ENCODE data around the gene RANGAP1. TPM values are rescaled to one million over a fixed set of nuclear protein-coding genes. Genes with fewer than 3 reads are reported as not detected.

Gene RANGAP1
- polyA plus RNA-seq, 1 donor (not counting 4 experiments of a cell fraction or from before 2014, with no cell fraction given): 85.9 TPM

DNA sequence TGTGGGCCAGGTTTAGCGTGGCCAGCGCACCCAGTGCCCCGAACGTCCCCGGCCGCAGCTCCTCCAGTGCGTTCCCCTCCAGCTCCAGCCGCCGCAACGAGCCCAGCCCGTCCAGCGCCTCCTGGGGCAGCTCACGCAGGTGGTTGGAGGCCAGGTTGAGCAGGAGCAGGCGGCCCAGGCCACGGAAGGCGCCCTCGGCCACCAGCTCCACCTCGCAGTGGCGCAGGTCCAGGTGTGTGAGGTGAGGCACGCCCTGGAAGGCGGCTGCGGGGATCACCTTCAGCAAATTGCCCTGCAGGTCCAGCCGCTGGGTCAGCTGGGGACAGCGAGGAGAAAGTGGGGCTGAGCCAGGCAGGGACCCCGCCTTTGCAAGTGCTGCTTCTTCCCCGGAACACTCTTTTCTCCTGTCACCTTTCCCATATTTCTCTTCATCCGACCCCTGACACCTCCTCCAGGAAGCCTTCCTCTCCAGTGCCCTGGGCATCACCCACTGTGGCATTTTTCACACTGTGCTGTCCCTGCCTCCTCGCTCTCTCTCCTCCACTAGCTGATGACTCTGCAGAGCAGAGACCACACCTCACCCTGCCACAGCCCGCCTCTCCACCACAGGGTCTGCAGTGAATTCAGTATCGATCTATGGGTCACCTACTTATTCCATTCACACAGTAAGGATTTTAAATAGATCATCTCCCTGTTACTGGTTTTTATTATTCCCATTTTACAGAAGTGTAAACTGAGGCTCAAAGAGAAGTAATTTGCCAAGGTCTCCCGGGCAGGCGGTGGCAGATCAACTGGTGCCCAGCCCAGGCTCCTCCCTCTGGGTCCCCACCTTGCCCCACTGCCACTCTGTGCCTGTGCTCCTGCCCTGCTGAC, 47.2 kb downstream of the RANGAP1 start:
- H3K4me1 ChIP-seq (ENCODE audit: control insufficient read depth, extremely low read depth, insufficient read depth, low read length): peaks cover 30% of the 10 kb centered on the region
- peak overlapping the region in 1 of 3 experiments; percentile 43 for H3K4me3 ChIP-seq (ENCODE audit: control insufficient read depth in 2 of 3, extremely low read depth in 1 of 3, insufficient read depth in 2 of 3, low read depth in 1 of 3, low read length in 3 of 3)

DNA sequence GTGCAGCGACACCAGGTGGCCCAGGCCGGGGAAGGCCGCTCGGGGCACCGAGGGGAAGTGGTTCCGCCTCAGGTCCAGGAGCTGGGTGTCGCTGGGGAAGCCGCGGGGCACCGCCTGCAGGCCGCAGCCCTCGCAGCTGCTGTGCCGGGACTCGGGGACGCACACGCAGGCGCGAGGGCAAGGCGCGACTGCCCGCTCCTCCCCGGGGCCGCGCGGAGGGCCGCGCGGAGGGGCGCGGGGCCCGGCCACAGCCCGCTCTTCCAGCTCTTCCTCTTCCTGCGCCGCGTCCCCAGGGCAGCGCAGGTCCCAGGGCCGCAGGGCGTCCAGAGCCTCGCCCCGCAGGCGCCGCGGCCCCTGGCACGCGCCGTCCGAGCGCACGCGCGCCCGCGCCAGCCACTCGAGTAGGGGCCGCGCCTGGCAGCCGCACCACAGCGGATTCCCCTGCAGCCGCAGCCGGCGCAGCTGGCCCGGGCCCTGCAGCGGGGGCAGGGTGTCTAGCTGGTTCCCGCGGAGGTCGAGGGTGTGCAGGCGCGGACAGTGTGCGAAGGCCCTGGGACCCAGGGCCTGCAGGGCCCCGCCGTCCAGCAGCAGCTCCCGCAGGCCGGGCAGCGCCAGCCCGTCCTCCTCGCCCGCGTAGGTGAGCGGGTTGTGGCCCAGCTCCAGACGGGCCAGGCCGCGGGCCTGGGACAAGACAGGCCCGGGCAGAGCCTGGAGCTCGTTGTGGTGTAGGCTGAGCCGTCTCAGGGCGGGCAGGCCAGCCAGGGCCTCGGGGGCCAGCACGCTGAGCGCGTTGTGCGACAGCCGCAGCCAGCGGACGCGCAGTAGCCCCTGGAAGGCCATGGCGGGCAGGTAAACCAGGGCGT, 48.0 kb downstream of the RANGAP1 start:
- H4K20me1 ChIP-seq (ENCODE audit: control insufficient read depth, extremely low read depth, insufficient read depth, low read length): no peaks in the 10 kb centered on the region
- peak overlapping the region; percentile 73 for H3K4me2 ChIP-seq (ENCODE audit: control insufficient read depth, extremely low read depth, insufficient read depth, low read depth, low read length)
- peaks cover 22% of the 10 kb centered on the region for H3K4me1 ChIP-seq (ENCODE audit: control insufficient read depth, extremely low read depth, insufficient read depth, low read length)
- TF ChIP-seq EZH2 (IDR thresholded peaks at IDR 0.05; ENCODE audit: low read length): no peak
- TF ChIP-seq, protein P1, sequence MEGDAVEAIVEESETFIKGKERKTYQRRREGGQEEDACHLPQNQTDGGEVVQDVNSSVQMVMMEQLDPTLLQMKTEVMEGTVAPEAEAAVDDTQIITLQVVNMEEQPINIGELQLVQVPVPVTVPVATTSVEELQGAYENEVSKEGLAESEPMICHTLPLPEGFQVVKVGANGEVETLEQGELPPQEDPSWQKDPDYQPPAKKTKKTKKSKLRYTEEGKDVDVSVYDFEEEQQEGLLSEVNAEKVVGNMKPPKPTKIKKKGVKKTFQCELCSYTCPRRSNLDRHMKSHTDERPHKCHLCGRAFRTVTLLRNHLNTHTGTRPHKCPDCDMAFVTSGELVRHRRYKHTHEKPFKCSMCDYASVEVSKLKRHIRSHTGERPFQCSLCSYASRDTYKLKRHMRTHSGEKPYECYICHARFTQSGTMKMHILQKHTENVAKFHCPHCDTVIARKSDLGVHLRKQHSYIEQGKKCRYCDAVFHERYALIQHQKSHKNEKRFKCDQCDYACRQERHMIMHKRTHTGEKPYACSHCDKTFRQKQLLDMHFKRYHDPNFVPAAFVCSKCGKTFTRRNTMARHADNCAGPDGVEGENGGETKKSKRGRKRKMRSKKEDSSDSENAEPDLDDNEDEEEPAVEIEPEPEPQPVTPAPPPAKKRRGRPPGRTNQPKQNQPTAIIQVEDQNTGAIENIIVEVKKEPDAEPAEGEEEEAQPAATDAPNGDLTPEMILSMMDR (optimal IDR thresholded peaks at IDR 0.05 in 1 of 3, IDR thresholded peaks at IDR 0.05 in 1 of 3, conservative IDR thresholded peaks at IDR 0.05 in 1 of 3; ENCODE audit: extremely low read depth in 1 of 3, insufficient read depth in 2 of 3, low read length in 3 of 3): peak; percentile 30 to 86 (median 74)
- H3K4me3 ChIP-seq (ENCODE audit: control insufficient read depth in 2 of 3, extremely low read depth in 1 of 3, insufficient read depth in 2 of 3, low read depth in 1 of 3, low read length in 3 of 3): peak overlapping the region in 2 of 3 experiments; percentile 18 to 43
- peak overlapping the region; percentile 82 for H2AFZ ChIP-seq (ENCODE audit: control insufficient read depth, low read length)
- H3K27me3 ChIP-seq (ENCODE audit: control insufficient read depth, extremely low read depth, insufficient read depth, low read length): no peaks in the 10 kb centered on the region
- no peaks in the 10 kb centered on the region for H3K9me1 ChIP-seq (ENCODE audit: control insufficient read depth, extremely low read depth, insufficient read depth, low read length)
- H3K27ac ChIP-seq (ENCODE audit: control insufficient read depth, insufficient read depth, low read length): no peak overlapping the region
- no peaks in the 10 kb centered on the region for H3K9me3 ChIP-seq (ENCODE audit: control insufficient read depth, low read depth, low read length)
- H3K9ac ChIP-seq (ENCODE audit: control insufficient read depth, extremely low read depth, insufficient read depth, low read length): peak overlapping the region; percentile 50
- H3K36me3 ChIP-seq (ENCODE audit: control insufficient read depth in 2 of 2, extremely low read depth in 1 of 2, insufficient read depth in 2 of 2, low read length in 2 of 2): no peaks in the 10 kb centered on the region
- peak; percentile 23 for FAIRE-seq
- no peaks in the 10 kb centered on the region for H3K79me2 ChIP-seq (ENCODE audit: control insufficient read depth, insufficient read depth, low read length)
- DNase-seq (ENCODE audit: low read depth, low spot score): no peak
- dilution Hi-C loops (cut with MboI; ENCODE audit: extremely low pct_ligation_motif_present, low sequenced_read_pairs): no loop called here

More for the DNA sequence above, 47.2 kb downstream of the RANGAP1 start:
- no peak for FAIRE-seq
- Histone ChIP-seq H3K9me1 (ENCODE audit: control insufficient read depth, extremely low read depth, insufficient read depth, low read length) (no peaks in the 10 kb centered on the region), H3K27me3 (ENCODE audit: control insufficient read depth, extremely low read depth, insufficient read depth, low read length) (no peaks in the 10 kb centered on the region), H3K79me2 (ENCODE audit: control insufficient read depth, insufficient read depth, low read length) (no peaks in the 10 kb centered on the region), H2AFZ (ENCODE audit: control insufficient read depth, low read length) (peak overlapping the region; percentile 82), H3K9ac (ENCODE audit: control insufficient read depth, extremely low read depth, insufficient read depth, low read length) (peak overlapping the region; percentile 50), H3K27ac (ENCODE audit: control insufficient read depth, insufficient read depth, low read length) (no peak overlapping the region), H3K4me2 (ENCODE audit: control insufficient read depth, extremely low read depth, insufficient read depth, low read depth, low read length) (peak overlapping the region; percentile 73), H3K36me3 (ENCODE audit: control insufficient read depth in 2 of 2, extremely low read depth in 1 of 2, insufficient read depth in 2 of 2, low read length in 2 of 2) (no peaks in the 10 kb centered on the region), H3K9me3 (ENCODE audit: control insufficient read depth, low read depth, low read length) (no peaks in the 10 kb centered on the region), H4K20me1 (ENCODE audit: control insufficient read depth, extremely low read depth, insufficient read depth, low read length) (no peaks in the 10 kb centered on the region)
- TF ChIP-seq, protein P1 (optimal IDR thresholded peaks at IDR 0.05 in 1 of 3, IDR thresholded peaks at IDR 0.05 in 1 of 3, conservative IDR thresholded peaks at IDR 0.05 in 1 of 3; ENCODE audit: extremely low read depth in 1 of 3, insufficient read depth in 2 of 3, low read length in 3 of 3): no peak
- dilution Hi-C loops (cut with MboI; ENCODE audit: extremely low pct_ligation_motif_present, low sequenced_read_pairs): no loop called here
- no peak for DNase-seq (ENCODE audit: low read depth, low spot score)
